ENCODE measurements around the gene ZNF195.
"Not testable (repeated sequence)": the region's sequence is repeated elsewhere in the genome, so short reads cannot be mapped to it uniquely, and the experiment has no call there.

- not testable (repeated sequence) for TF ChIP-seq CTCF (IDR thresholded peaks at IDR 0.05; ENCODE audit: low read depth, low read length); EZH2phosphoT487 (IDR thresholded peaks at IDR 0.05; ENCODE audit: low read depth)
Observed at GRCh38 chr11:3331078-3331477, 47.9 kb downstream of the ZNF195 start.
